ENCODE measurements around the gene RNF169. TPM values are rescaled to one million over a fixed set of nuclear protein-coding genes. Genes with fewer than 3 reads are reported as not detected.

The RNF169 gene
- total and polyA plus RNA-seq, 2 of the 8 experiments (the other 6 are each of a cell fraction or from before 2014, with no cell fraction given) = 3.6 to 12.5 TPM

DNA sequence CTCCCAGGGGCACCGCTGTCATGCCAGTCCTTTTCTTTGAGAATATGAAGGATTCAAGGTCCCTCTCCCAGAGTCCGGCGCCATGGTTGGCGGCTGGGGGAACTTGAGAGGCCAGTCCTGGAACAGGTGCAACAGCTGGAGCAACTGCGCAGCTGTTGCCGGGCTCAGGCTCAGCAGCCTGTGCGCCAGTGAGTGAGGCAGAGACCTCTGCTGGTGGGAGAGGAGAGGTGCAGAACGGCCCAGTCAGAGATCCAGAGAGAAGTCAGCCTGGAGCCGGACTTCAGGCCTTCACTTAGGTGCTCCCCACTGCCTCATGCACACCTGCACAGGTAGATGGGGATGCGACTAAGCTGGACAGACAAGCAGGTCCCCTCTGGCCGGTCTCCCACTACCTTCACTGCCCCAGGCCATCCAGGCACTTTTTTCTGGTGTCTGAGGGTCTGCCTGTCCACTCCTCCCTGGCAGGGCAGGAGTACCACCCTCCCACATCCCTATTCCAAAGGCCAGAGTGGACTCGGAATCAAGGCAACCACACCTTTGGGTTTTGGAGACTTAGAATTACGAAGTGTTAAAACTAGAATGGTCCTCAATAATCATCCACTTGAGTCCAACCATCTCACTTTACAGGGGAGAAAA is 22.0 kb upstream of the RNF169 start:
- peak overlapping the region; percentile 72; the same call in 1 of the 2 replicates for H2BK15ac ChIP-seq (ENCODE audit: low read length)
- H3K4ac ChIP-seq (replicated peaks; ENCODE audit: insufficient read length, low read depth, low read length) = no peak overlapping the region
- FAIRE-seq (peak; percentile 81), DNase-seq (ENCODE audit: low read depth in 1 of 2, low spot score in 2 of 2) (peak; percentile 47 to 80)
- H2AFZ ChIP-seq (ENCODE audit: low read length) = no peak overlapping the region
- H3K18ac ChIP-seq (ENCODE audit: extremely low read depth, low read length) = no peak overlapping the region
- no peak overlapping the region for H3K27ac ChIP-seq (ENCODE audit: low read depth, low read length)
- H2BK12ac ChIP-seq (ENCODE audit: low read depth, low read length) = 0 out of 2 replicates have a peak overlapping the region, but pooled peaks have one; percentile 9
- POLR2A ChIA-PET (ENCODE audit: partially characterized antibody) = interaction anchor here (1.1 to 1.9 kb wide), 2 partner anchors 22 to 24 kb away, joined by 3 to 5 read pairs; partner anchors contain the start of gene RNF169
- no peak overlapping the region for H4K5ac ChIP-seq (ENCODE audit: insufficient read length, low read depth, low read length)
- no peak overlapping the region for H3K23ac ChIP-seq (ENCODE audit: insufficient read length)
- H3K4me3 ChIP-seq (ENCODE audit: extremely low read depth in 1 of 4, insufficient read depth in 2 of 4, low read depth in 3 of 4, low read length in 4 of 4) = no peak overlapping the region
- H2BK20ac ChIP-seq (ENCODE audit: low read length) = no peak overlapping the region
- H3K9ac ChIP-seq (replicated peaks in 1 of 4; ENCODE audit: extremely low read depth in 1 of 4, low read depth in 3 of 4, low read length in 3 of 4) = no peak overlapping the region
- H3K4me2 ChIP-seq (ENCODE audit: insufficient read depth in 1 of 2, low read depth in 2 of 2, low read length in 2 of 2) = no peak overlapping the region
- no peak overlapping the region for H4K91ac ChIP-seq (replicated peaks; ENCODE audit: insufficient read length, low read length)
- H3K79me1 ChIP-seq (ENCODE audit: low read depth, low read length) = no peaks in the 10 kb centered on the region
- H2AK5ac ChIP-seq (ENCODE audit: low read depth, low read length) = no peak overlapping the region
- no peak overlapping the region for H3K14ac ChIP-seq (ENCODE audit: insufficient read length)
- CTCF ChIA-PET (ENCODE audit: partially characterized antibody) = interaction anchor here (0.6 to 12.8 kb wide), 23 partner anchors 11 to 641 kb away, joined by 3 to 348 read pairs (median 4); partner anchors contain the start of gene RNF169
- peaks cover 22 to 37% (median 31%) of the 10 kb centered on the region in 4 experiments for H3K27me3 ChIP-seq (replicated peaks in 1 of 4; ENCODE audit: control insufficient read depth in 3 of 4, extremely low read depth in 1 of 4, insufficient read depth in 3 of 4, low read length in 3 of 4)
- peaks cover 12% of the 10 kb centered on the region; the same call in 1 of the 2 replicates for H3K23me2 ChIP-seq (ENCODE audit: low read depth, low read length)
- H3K36me3 ChIP-seq (ENCODE audit: control insufficient read depth in 2 of 4, insufficient read depth in 4 of 4, low read length in 3 of 4) = no peaks in the 10 kb centered on the region
- no peak overlapping the region for H2BK5ac ChIP-seq (ENCODE audit: low read depth, low read length)
- H3K56ac ChIP-seq (replicated peaks; ENCODE audit: insufficient read length, low read depth, low read length) = no peak overlapping the region
- peaks cover 0 to 8% (median 0%) of the 10 kb centered on the region in 4 experiments; a peak in 3 of 7 replicates for H3K4me1 ChIP-seq (replicated peaks in 1 of 4; ENCODE audit: control insufficient read depth in 3 of 4, insufficient read depth in 4 of 4, low read length in 3 of 4)
- no peaks in the 10 kb centered on the region for H3K9me3 ChIP-seq (ENCODE audit: insufficient read depth in 2 of 2, low read depth in 1 of 2, low read length in 1 of 2)
- H2BK120ac ChIP-seq (replicated peaks; ENCODE audit: low read depth, low read length) = no peak overlapping the region
- H4K8ac ChIP-seq (ENCODE audit: extremely low read depth, insufficient read depth, low read length) = no peak overlapping the region
- 27% methylated on average over 13 of the region's 13 CpGs; no CpG with 5 or more reads in 1 of the 2 experiments for WGBS, 2 experiments (ENCODE audit: extremely low coverage in 1 of 2, insufficient coverage in 1 of 2, insufficient read length in 1 of 2, insufficient replicate concordance in 2 of 2, low coverage in 1 of 2, low lambda C conversion rate in 2 of 2, missing lambda C conversion rate in 1 of 2)
- no peaks in the 10 kb centered on the region for H3K79me2 ChIP-seq (ENCODE audit: control insufficient read depth in 1 of 2, insufficient read depth in 2 of 2, low read length in 2 of 2)
- no peaks in the 10 kb centered on the region for H4K20me1 ChIP-seq (replicated peaks in 1 of 2; ENCODE audit: control insufficient read depth in 1 of 2, insufficient read depth in 2 of 2, low read length in 2 of 2)
- TF ChIP-seq CBX5 (IDR thresholded peaks at IDR 0.05; ENCODE audit: low read depth, low read length) (no peak), GTF2F1 (IDR thresholded peaks at IDR 0.05; ENCODE audit: borderline replicate concordance, low read depth, low read length) (no peak), KDM1A (IDR thresholded peaks at IDR 0.05; ENCODE audit: borderline replicate concordance, low read length) (no peak), YY1 (IDR thresholded peaks at IDR 0.05; ENCODE audit: low read depth, low read length) (peak; percentile 45; the same call in 1 of the 2 replicates), TAF1 (IDR thresholded peaks at IDR 0.05; ENCODE audit: low read depth, low read length) (no peak), BRCA1 (IDR thresholded peaks at IDR 0.05; ENCODE audit: low read depth, low read length) (no peak), POU5F1 (IDR thresholded peaks at IDR 0.05; ENCODE audit: low read depth, low read length) (no peak), HDAC6 (IDR thresholded peaks at IDR 0.05; ENCODE audit: low read depth, low read length) (no peak), POLR2A (IDR thresholded peaks at IDR 0.05; ENCODE audit: control extremely low read depth in 1 of 2, low read depth in 2 of 2, low read length in 2 of 2) (no peak), SRF (IDR thresholded peaks at IDR 0.05; ENCODE audit: low read depth, low read length) (no peak), RFX5 (IDR thresholded peaks at IDR 0.05; ENCODE audit: borderline replicate concordance, low read depth, low read length) (peak; percentile 75; the same call in 1 of the 2 replicates), RNF2 (IDR thresholded peaks at IDR 0.05; ENCODE audit: borderline replicate concordance, low read depth, low read length, missing control alignments, poor library complexity, severe bottlenecking) (no peak), CHD1 (IDR thresholded peaks at IDR 0.05; ENCODE audit: low read depth, low read length) (no peak)

Measured in H1 (cell line).